B cell (primary cell): Measurements from ENCODE around the gene ANAPC13. TPM values are rescaled to one million over a fixed set of nuclear protein-coding genes. Genes with fewer than 3 reads are reported as not detected.

ENCODE experiments used
- ATAC-seq: fragments of 200-7000 bp; cut with Tn5 transposase; one replicate; pipeline ENCODE4 v1.10.0; 2021; ENCODE audit warnings: low read depth, mild to moderate bottlenecking, moderate number of reproducible peaks, moderate library complexity
- CTCF ChIA-PET: fragments of 350-600 bp; sonication (Branson Sonifier 250); formaldehyde crosslinking; loops from one replicate; lab custom pipeline; 2021; ENCODE audit warnings: antibody characterized with exemption, inconsistent platforms; lab: Charles Lee
- POLR2A ChIA-PET: fragments of 350-600 bp; sonication (Branson Sonifier 250); formaldehyde crosslinking; loops from one replicate; lab custom pipeline; 2021; ENCODE audit warnings: antibody characterized with exemption; lab: Charles Lee
- DNase-seq: peaks from one replicate; pipeline ENCODE4 v3.0.0; 2013
- H2AFZ ChIP-seq: 2 replicates; pipeline ENCODE4 v1.6.1; 2012; ENCODE audit warnings: mild to moderate bottlenecking, low read depth, low read length; ENCODE audit not compliant: insufficient read depth, poor library complexity, severe bottlenecking
- H3K27ac ChIP-seq, 2 donors: 1 replicate in 1 of 2; 2 replicates in 1 of 2; pipeline ENCODE4 v1.5.1; 2012 to 2013; ENCODE audit warnings: low read length in 2 of 2, mild to moderate bottlenecking in 2 of 2, moderate library complexity in 1 of 2
- H3K27me3 ChIP-seq, 4 experiments: fragments of 200-600 bp in 1 of 4; sonication (generic) in 1 of 4; replicated peaks in 1 of 4; 1 replicate in 2 of 4; 2 replicates in 2 of 4; pipeline versions ENCODE4 v1.6.1 to v1.7.0; 2013 to 2016; ENCODE audit warnings: low read length in 3 of 4, mild to moderate bottlenecking in 2 of 4, mixed read lengths in 1 of 4, moderate library complexity in 1 of 4; ENCODE audit not compliant: insufficient read depth in 4 of 4, control insufficient read depth in 3 of 4; ENCODE audit errors: control extremely low read depth in 1 of 4
- H3K36me3 ChIP-seq, 2 experiments: replicated peaks in 1 of 2; 1 replicate in 1 of 2; 2 replicates in 1 of 2; pipeline versions ENCODE4 v1.6.1 to v1.7.1; 2013; ENCODE audit warnings: low read length in 1 of 2; ENCODE audit not compliant: insufficient read depth in 2 of 2, control insufficient read depth in 1 of 2; ENCODE audit errors: control extremely low read depth in 1 of 2, extremely low read depth in 1 of 2
- H3K4me1 ChIP-seq, 2 donors: fragments of 200-600 bp in 1 of 2; sonication (generic) in 1 of 2; 1 replicate in 1 of 2; 2 replicates in 1 of 2; pipeline versions ENCODE4 v1.5.1 to v1.6.1; 2013 to 2017; ENCODE audit warnings: low read length in 2 of 2; ENCODE audit not compliant: control insufficient read depth in 2 of 2, insufficient read depth in 2 of 2
- H3K4me2 ChIP-seq: replicated peaks from 2 replicates; pipeline ENCODE3; 2012; ENCODE audit warnings: mild to moderate bottlenecking, low read depth, low read length; ENCODE audit not compliant: poor library complexity, severe bottlenecking
- H3K4me3 ChIP-seq, 5 experiments: fragments of 200-600 bp in 1 of 5; sonication (generic) in 1 of 5; 1 replicate in 3 of 5; 2 replicates in 2 of 5; pipeline versions ENCODE4 v1.5.1 to v1.7.0; 2011 to 2016; ENCODE audit warnings: low read length in 4 of 5, mild to moderate bottlenecking in 4 of 5, low read depth in 2 of 5, control low read depth in 1 of 5, moderate library complexity in 1 of 5; ENCODE audit not compliant: insufficient read depth in 1 of 5; ENCODE audit errors: control extremely low read depth in 1 of 5, extremely low read depth in 1 of 5
- H3K79me2 ChIP-seq: fragments of 200-600 bp; sonication (generic); one replicate; pipeline ENCODE4 v1.6.0; 2016; ENCODE audit warnings: low read length; ENCODE audit not compliant: control insufficient read depth, insufficient read depth
- H3K9ac ChIP-seq: fragments of 200-600 bp; sonication (generic); 2 replicates; pipeline ENCODE4 v1.6.1; 2017; ENCODE audit warnings: mild to moderate bottlenecking, low read length, moderate library complexity
- H3K9me3 ChIP-seq, 3 donors: one replicate each; pipeline versions ENCODE4 v1.6.1 to v1.7.1; 2013; ENCODE audit warnings: low read length in 2 of 3; ENCODE audit not compliant: control insufficient read depth in 2 of 3, insufficient read depth in 1 of 3; ENCODE audit errors: control extremely low read depth in 1 of 3
- H4K20me1 ChIP-seq: 2 replicates; pipeline ENCODE4 v1.6.0; 2012; ENCODE audit warnings: mild to moderate bottlenecking, low read length; ENCODE audit not compliant: insufficient read depth, control insufficient read depth, poor library complexity, severe bottlenecking
- H3K27ac Mint-ChIP-seq: one replicate; pipeline ENCODE4 v1.8.0; 2021; ENCODE audit warnings: mixed read lengths
- H3K27me3 Mint-ChIP-seq: one replicate; pipeline ENCODE4 v1.8.0; 2021; ENCODE audit warnings: mixed read lengths
- H3K4me1 Mint-ChIP-seq: one replicate; pipeline ENCODE4 v1.8.0; 2021; ENCODE audit warnings: mixed read lengths
- H3K4me3 Mint-ChIP-seq: one replicate; pipeline ENCODE4 v1.8.0; 2021; ENCODE audit warnings: mixed read lengths
- H3K9me3 Mint-ChIP-seq: one replicate; pipeline ENCODE4 v1.8.0; 2022; ENCODE audit warnings: mixed read lengths; ENCODE audit not compliant: insufficient read depth
- EZH2 ChIP-seq: IDR thresholded peaks from 2 replicates; pipeline ENCODE4 v1.6.1; 2012; ENCODE audit warnings: borderline replicate concordance, low read depth, mild to moderate bottlenecking, moderate library complexity, low read length; ENCODE audit not compliant: insufficient read depth, poor library complexity, severe bottlenecking
- WGBS: methylation state at CpG from one replicate; pipeline ENCODE4 v1.1.5; 2013; ENCODE audit warnings: missing lambda C conversion rate; ENCODE audit not compliant: insufficient coverage; 5-methylcytosine and 5-hydroxymethylcytosine counted together
- intact Hi-C: fragments of 100-400 bp; cut with micrococcal nuclease; formaldehyde crosslinking; loops from one replicate; pipeline ENCODE4 v1.10.0; 2022
- polyA plus RNA-seq: library from polyadenylated mRNA; depleted of rRNA; stranded (reverse); fragments of >200 nt; gene quantifications from 2 replicates; pipeline ENCODE4 v1.2.3, GENCODE V29; 2012
- total RNA-seq, 2 donors: library from RNA; stranded (reverse); fragments of 120-200 nt in 1 of 2; gene quantifications; 1 replicate in 1 of 2; 2 replicates in 1 of 2; pipeline versions ENCODE4 v1.2.3 to v1.2.4, GENCODE V29; 2013 to 2022
- TF ChIP-seq, protein P1 (sequence below): fragments of 200-600 bp; IDR thresholded peaks from one replicate; pipeline ENCODE4 v1.8.0; 2022; ENCODE audit warnings: antibody characterized with exemption, mild to moderate bottlenecking

The ANAPC13 gene
- total and polyA plus RNA-seq, 2 donors (not counting 1 experiment from before 2014, with no cell fraction given) = 13.0 to 29.3 TPM

DNA sequence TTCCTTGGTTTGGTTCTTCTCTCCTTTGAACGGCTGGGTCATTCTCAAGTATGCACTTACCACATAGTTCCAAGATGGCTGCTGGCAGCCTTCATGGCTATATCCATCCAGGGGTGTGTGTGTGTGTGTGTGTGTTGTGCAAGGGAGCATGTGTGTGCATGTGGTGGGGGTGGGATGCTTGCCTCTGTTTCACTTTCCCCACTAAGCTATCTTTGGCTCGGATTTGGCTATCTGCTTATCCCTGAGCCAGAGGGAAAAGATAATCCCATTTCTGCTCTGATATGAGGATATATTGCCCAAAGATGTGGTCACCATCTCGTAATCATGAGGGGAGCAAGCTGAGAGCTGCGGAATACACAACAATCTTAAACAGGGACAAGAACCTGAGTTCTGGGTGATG lies 26.2 kb downstream of the ANAPC13 start:
- intact Hi-C loops = no loop called here
- H3K9me3 Mint-ChIP-seq = no peaks in the 10 kb centered on the region
- no peak overlapping the region for H3K27ac Mint-ChIP-seq
- H3K27me3 Mint-ChIP-seq = peaks cover 35% of the 10 kb centered on the region
- no peak overlapping the region for H3K9ac ChIP-seq
- peaks cover 0 to 5% (median 1%) of the 10 kb centered on the region in 4 experiments for H3K27me3 ChIP-seq
- H3K9me3 ChIP-seq = no peaks in the 10 kb centered on the region
- TF ChIP-seq, protein P1, sequence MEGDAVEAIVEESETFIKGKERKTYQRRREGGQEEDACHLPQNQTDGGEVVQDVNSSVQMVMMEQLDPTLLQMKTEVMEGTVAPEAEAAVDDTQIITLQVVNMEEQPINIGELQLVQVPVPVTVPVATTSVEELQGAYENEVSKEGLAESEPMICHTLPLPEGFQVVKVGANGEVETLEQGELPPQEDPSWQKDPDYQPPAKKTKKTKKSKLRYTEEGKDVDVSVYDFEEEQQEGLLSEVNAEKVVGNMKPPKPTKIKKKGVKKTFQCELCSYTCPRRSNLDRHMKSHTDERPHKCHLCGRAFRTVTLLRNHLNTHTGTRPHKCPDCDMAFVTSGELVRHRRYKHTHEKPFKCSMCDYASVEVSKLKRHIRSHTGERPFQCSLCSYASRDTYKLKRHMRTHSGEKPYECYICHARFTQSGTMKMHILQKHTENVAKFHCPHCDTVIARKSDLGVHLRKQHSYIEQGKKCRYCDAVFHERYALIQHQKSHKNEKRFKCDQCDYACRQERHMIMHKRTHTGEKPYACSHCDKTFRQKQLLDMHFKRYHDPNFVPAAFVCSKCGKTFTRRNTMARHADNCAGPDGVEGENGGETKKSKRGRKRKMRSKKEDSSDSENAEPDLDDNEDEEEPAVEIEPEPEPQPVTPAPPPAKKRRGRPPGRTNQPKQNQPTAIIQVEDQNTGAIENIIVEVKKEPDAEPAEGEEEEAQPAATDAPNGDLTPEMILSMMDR = no peak
- TF ChIP-seq EZH2 = no peak
- DNase-seq (no peak), ATAC-seq (no peak)
- H3K4me3 Mint-ChIP-seq = no peak overlapping the region
- H3K4me1 Mint-ChIP-seq = no peaks in the 10 kb centered on the region
- H4K20me1 ChIP-seq = no peaks in the 10 kb centered on the region
- no peaks in the 10 kb centered on the region for H3K4me1 ChIP-seq
- no peaks in the 10 kb centered on the region for H3K79me2 ChIP-seq
- H3K27ac ChIP-seq = no peak overlapping the region
- H2AFZ ChIP-seq = no peak overlapping the region
- ChIA-PET POLR2A (no interaction called here), CTCF (interaction anchor here (0.7 to 1.2 kb wide), 3 partner anchors 14 to 259 kb away, joined by 3 to 4 read pairs (median 3); no protein-coding TSS in a partner anchor)
- WGBS = 80% methylated on average over 1 of the region's 4 CpGs
- no peaks in the 10 kb centered on the region for H3K36me3 ChIP-seq
- no peak overlapping the region for H3K4me2 ChIP-seq
- no peak overlapping the region for H3K4me3 ChIP-seq

GRCh38 chr3:134458406-134458945 lies 27.3 kb downstream of the ANAPC13 start:
- no peaks in the 10 kb centered on the region for H3K9me3 ChIP-seq
- Mint-ChIP-seq H3K27me3 (peaks cover 35% of the 10 kb centered on the region), H3K4me3 (no peak overlapping the region), H3K9me3 (no peaks in the 10 kb centered on the region), H3K4me1 (no peaks in the 10 kb centered on the region), H3K27ac (no peak overlapping the region)
- no peaks in the 10 kb centered on the region for H3K79me2 ChIP-seq
- H3K4me1 ChIP-seq = no peaks in the 10 kb centered on the region
- CTCF ChIA-PET = no interaction called here
- TF ChIP-seq, protein P1 = no peak
- TF ChIP-seq EZH2 = no peak
- intact Hi-C loops = no loop called here
- no peak overlapping the region for H3K27ac ChIP-seq
- no peak overlapping the region for H3K4me3 ChIP-seq
- ATAC-seq (no peak), DNase-seq (no peak)
- H3K36me3 ChIP-seq = no peaks in the 10 kb centered on the region
- no peaks in the 10 kb centered on the region for H4K20me1 ChIP-seq
- no peak overlapping the region for H3K4me2 ChIP-seq
- H3K9ac ChIP-seq = no peak overlapping the region
- H3K27me3 ChIP-seq = peaks cover 0 to 11% (median 1%) of the 10 kb centered on the region in 4 experiments
- POLR2A ChIA-PET = no interaction called here
- no peak overlapping the region for H2AFZ ChIP-seq
- 91% methylated on average over 8 of the region's 10 CpGs for WGBS
